Panc1 (cell line): ENCODE results near the gene ASPSCR1.

Experiments used
- POLR2AphosphoS5 ChIP-seq: IDR thresholded peaks from 2 replicates; pipeline ENCODE4 v1.6.1; 2012; ENCODE audit warnings: mild to moderate bottlenecking, low read depth, low read length, moderate library complexity
- SIN3A ChIP-seq: IDR thresholded peaks from 2 replicates; pipeline ENCODE4 v1.6.1; 2012; ENCODE audit warnings: low read depth, mild to moderate bottlenecking, low read length, moderate library complexity, borderline replicate concordance; ENCODE audit not compliant: insufficient read depth
- TCF7L2 ChIP-seq: IDR thresholded peaks from 2 replicates; pipeline ENCODE4 v1.6.1; 2011; ENCODE audit warnings: mild to moderate bottlenecking, low read depth, low read length, inconsistent platforms
- TF ChIP-seq, protein P1 (sequence below): fragments of 450-650 bp; IDR thresholded peaks from 2 replicates; pipeline ENCODE4 v1.5.1; 2017; ENCODE audit warnings: mild to moderate bottlenecking
- TF ChIP-seq, protein P2 (sequence below), 2 experiments: IDR thresholded peaks; 2 replicates each; pipeline ENCODE4 v1.6.1; 2011 to 2012; ENCODE audit warnings: low read depth in 2 of 2, control low read depth in 1 of 2, low read length in 1 of 2, mild to moderate bottlenecking in 1 of 2, moderate library complexity in 1 of 2; ENCODE audit not compliant: insufficient read depth in 1 of 2

DNA sequence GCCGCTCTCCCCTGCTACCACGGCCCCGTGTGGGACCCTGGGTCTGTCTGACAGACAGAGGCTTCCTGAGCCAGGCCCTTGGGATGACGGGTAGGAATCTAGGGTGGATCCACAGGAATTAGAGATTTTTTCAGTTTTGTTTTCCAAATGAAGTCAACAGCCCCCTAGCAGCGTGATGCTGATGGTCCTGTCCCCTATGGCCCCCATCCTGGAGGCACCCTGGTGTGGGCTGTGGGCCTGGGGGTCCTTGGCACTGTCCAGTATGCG is 29.7 kb downstream of the ASPSCR1 start:
- TF ChIP-seq, protein P1, sequence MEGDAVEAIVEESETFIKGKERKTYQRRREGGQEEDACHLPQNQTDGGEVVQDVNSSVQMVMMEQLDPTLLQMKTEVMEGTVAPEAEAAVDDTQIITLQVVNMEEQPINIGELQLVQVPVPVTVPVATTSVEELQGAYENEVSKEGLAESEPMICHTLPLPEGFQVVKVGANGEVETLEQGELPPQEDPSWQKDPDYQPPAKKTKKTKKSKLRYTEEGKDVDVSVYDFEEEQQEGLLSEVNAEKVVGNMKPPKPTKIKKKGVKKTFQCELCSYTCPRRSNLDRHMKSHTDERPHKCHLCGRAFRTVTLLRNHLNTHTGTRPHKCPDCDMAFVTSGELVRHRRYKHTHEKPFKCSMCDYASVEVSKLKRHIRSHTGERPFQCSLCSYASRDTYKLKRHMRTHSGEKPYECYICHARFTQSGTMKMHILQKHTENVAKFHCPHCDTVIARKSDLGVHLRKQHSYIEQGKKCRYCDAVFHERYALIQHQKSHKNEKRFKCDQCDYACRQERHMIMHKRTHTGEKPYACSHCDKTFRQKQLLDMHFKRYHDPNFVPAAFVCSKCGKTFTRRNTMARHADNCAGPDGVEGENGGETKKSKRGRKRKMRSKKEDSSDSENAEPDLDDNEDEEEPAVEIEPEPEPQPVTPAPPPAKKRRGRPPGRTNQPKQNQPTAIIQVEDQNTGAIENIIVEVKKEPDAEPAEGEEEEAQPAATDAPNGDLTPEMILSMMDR = no peak
- no peak for TF ChIP-seq SIN3A
- TF ChIP-seq, protein P2, sequence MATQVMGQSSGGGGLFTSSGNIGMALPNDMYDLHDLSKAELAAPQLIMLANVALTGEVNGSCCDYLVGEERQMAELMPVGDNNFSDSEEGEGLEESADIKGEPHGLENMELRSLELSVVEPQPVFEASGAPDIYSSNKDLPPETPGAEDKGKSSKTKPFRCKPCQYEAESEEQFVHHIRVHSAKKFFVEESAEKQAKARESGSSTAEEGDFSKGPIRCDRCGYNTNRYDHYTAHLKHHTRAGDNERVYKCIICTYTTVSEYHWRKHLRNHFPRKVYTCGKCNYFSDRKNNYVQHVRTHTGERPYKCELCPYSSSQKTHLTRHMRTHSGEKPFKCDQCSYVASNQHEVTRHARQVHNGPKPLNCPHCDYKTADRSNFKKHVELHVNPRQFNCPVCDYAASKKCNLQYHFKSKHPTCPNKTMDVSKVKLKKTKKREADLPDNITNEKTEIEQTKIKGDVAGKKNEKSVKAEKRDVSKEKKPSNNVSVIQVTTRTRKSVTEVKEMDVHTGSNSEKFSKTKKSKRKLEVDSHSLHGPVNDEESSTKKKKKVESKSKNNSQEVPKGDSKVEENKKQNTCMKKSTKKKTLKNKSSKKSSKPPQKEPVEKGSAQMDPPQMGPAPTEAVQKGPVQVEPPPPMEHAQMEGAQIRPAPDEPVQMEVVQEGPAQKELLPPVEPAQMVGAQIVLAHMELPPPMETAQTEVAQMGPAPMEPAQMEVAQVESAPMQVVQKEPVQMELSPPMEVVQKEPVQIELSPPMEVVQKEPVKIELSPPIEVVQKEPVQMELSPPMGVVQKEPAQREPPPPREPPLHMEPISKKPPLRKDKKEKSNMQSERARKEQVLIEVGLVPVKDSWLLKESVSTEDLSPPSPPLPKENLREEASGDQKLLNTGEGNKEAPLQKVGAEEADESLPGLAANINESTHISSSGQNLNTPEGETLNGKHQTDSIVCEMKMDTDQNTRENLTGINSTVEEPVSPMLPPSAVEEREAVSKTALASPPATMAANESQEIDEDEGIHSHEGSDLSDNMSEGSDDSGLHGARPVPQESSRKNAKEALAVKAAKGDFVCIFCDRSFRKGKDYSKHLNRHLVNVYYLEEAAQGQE (IDR thresholded peaks at IDR 0.05; ENCODE audit: insufficient read depth in 1 of 2, low read depth in 2 of 2, low read length in 1 of 2) = no peak
- no peak for TF ChIP-seq POLR2AphosphoS5
- TF ChIP-seq TCF7L2 = no peak
